ENCODE results near the gene CROCC2.

CROCC2 gene

DNA sequence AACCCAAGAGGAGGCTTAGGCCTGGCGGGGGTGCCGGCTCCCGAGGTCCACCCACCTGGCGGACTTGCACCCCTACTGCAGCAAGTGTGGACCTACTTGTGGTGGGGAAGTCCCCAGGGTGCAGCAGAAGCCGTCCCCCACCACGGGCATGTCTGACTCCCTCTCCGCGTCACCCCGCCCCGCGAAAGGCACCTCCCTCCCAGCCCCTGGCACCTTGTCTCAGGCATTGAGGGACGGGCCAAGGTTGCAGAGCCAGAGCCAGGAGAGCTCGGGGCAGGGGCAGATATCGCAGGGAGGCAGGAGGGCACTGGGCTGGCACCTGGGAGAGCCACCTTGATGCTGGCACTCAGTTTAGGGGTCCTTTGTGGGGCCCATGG is 19.0 kb downstream of the CROCC2 start:
- DNase-seq: no peak

DNA sequence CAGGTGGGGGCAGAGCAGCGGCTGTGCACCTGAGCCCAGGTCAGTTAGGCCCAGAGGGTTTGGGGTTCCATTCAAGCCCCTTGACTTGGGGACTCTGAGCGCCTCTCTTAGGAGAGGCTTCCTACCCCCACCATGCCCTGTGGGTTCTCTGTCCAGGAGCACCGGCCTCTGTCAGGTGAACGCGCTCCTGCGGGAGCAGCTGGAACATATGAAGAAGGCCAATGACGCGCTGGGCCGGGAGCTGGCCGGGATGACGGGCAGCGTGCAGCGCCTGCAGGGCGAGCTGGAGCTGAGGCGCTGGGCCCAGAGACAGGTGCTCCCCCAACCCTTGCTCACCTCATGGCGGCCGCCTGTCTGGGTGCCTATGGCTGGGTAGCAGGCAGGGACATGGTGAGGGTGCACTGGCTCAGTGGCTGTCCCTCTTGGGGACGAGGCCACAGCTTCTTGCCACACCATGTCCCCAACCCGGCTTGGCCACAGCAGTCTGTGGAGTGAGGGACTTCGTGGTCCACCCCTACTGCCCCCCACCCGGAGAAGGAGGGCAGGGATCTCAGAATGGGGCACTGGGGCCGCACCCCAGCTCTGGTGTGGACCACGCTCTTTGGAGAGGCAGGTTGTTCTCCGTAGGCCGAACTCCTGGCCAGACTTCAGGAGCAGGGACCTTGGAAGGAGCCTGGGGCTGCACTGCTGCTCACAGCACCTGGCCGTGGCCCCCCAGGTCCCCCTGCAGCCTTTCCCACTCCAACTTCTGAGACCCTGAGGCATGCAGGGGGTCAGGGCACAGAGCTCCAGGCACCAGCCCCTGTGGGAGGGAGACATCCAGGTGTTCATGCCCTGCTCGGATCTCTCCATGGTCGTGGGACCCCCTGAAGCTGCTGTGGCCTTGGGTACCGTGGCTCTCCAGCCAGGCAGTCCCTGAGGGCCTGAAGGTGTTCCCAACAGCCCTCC is 19.7 kb downstream of the CROCC2 start:
- no peak for DNase-seq

DNA sequence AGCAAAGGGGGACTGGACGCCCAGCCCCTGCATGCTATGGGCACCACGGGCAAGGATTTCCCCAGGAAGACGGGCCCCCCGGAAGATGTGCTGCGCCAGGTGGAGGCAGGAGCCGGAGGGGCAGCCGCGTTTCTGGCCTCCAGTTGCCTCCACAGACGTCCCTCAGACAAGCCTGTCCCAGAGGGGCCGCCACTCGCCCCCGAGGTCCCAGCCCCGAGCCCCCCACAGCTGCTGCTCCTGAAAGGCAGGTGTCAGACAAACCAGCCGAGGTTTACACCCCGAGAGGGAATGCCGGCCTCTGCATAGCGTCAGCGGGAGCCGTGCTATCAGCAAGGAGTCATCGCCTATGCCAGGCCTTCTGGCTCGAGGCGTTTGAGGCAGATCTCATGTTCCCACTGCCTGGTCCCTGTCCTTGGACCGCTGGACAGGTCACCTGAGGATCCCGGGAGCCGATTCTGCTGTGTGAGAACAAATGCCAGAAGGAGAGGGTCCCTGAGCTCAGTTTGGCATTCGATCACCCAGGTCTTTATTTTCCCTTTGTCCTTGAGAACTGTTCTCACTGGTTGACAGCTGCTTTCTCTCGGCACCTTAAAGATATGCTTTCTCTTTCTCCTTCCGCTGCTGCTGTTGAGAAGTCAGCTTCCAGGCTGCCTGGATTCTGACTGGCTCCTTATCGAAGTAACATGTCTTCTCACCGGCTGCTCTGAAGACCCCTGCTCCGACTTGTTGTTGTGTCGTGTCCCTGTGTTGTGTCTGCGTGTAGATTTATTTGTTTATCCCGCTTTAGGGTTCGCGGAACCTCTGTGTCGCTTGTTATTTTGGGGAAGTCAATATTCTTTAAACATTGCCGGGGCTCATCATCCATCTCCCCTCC is 20.6 kb downstream of the CROCC2 start:
- DNase-seq: no peak

DNA sequence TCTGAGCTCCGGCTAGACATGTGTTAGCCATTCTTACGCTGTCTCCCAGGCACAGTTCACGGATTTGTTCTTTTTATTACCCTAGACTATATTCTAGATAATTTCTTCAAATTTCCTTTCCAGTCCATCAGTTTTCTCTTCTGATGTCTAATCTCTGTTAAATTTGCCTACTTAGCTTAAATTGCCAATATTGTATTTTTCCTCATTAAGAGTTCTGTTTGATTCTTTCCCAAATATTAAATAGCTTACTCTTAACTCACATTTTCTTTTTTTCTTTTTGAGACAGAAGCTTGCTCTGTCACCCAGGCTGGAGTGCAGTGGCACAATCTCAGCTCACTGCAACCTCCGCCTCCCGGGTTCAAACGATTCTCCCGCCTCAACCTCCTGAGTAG is 21.2 kb downstream of the CROCC2 start:
- DNase-seq: no peak

DNA sequence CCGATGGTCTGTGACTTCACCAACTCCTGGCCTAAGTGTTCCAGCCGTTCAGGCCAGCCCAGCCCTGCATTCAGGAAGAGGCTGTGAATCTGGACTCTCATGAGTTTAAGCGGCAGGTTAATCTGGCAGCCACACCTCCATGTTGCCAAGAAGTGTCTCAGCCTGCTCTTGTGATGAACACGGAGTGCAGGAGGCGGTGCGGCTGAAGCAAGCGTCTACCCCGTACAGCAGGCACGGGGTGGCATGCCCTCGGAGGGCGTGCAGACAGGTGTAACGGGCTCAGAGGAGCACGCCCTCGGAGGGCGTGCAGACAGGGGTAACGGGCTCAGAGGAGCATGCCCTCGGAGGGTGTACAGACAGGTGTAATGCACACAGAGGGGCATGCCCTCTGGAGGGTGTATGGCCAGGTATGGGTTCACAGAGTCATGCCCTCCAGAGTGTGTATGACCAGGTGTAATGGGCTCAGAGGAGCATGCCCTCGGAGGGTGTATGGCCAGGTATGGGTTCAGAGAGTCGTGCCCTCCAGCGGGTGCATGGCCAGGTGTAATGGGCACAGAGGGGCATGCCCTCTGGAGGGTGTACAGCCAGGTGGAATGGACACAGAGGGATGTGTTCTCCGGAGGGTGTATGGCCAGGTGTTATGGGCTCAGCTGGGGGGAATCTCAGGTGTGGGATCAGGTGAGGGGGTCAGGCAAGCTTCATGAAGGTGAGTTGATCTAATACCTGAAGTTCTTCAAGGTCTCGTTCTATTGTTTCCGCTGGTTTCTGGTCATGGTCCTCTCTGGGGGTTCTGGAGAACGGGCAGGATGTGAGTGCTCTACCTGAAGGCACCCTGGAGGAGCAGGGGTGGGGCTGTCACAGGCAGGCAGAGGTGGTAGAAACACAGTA is 22.6 kb downstream of the CROCC2 start:
- DNase-seq: no peak

DNA sequence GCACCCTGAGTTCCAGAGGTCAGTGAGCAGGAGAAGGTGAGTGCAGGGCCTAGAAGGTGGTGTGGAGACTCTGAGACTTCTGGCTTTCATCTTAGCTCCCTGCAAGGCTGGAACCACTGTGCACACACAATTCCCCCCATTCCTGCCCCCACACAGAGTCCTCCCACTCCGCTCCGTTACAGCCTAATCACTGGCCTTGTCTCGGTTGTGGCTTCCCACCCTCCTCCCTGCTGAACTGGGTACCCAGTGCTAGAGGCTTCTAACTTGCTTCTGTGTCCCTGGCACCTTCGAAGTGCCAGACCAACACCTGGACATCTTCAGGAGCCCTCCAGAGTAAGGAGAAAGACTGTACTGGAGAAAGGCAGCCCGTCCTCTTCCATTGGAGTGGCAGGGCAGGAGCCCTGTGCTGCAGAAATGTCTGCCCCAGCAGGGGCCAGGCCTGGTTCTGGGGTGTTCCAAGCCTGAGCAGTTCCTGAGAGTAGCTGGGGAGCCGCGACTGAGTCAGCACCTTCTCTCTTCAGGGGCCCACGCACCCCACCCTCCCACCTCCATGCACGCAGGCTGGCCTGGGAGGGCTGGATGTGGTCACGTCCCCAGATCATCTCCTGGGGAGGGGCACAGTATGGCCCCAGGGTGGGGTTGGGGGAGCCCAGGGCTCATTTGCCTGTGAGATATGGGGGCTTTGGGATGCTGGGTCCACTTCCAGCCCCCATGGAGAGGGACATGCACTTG is 23.4 kb downstream of the CROCC2 start:
- no peak for DNase-seq

DNA sequence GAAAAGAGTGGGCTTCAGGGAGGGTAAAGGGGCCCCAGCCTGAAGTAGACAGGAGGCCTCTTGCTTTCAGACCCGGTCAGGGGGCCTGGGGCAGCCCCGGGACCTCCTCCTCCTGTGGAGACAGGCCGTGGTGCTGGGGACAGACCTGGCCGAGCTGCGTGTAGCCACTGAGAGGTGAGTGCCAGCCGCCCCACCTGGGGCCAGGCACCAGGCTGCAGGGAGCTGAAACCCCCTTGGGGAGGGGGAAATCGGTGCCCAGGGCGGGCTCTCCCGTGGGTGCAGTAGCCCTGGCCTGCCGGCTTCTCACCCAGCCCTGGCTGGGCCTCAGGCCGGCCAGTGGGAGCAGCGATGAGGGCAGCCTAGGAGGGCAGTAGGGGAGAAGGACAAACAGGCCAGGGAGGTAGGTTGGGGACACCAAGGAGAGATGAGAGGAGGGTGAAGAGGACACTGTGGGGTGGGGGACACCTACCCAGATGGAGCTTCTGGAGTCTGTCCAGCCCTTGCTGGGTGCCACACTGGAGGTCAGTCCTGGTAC is 24.0 kb downstream of the CROCC2 start:
- no peak for DNase-seq

DNA sequence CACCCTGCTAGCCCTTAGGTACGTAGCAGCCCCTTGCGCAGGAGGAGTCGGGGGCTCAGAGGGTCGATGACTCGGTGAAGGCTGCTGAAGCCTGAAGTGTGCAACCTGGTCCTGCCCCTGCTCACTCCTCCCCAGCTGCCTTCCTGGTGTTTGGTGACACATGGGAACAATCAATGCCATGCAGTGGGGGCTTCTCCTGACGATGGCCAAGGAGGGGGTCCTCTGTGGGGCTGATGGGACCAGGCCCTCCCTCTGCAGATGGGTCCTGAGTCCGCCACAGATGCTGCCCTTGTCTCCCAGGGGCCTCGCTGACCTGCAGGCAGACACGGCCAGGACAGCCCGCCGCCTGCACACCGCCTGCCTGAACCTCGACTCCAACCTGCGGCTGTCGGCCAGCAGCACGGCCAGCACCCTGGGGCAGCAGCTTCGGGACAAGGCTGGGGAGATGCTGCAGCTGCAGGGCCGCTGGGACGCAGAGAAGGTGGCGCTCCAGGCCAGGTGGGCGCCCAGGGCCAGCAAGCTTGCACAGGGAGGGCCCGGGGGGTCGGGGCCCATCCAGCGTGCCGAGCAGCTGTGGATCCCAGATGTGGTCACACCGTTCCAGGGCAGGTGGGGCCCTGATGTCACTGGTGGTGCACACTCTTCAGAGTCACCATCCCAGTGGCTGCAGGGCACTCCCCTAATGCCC is 24.6 kb downstream of the CROCC2 start:
- no peak for DNase-seq

DNA sequence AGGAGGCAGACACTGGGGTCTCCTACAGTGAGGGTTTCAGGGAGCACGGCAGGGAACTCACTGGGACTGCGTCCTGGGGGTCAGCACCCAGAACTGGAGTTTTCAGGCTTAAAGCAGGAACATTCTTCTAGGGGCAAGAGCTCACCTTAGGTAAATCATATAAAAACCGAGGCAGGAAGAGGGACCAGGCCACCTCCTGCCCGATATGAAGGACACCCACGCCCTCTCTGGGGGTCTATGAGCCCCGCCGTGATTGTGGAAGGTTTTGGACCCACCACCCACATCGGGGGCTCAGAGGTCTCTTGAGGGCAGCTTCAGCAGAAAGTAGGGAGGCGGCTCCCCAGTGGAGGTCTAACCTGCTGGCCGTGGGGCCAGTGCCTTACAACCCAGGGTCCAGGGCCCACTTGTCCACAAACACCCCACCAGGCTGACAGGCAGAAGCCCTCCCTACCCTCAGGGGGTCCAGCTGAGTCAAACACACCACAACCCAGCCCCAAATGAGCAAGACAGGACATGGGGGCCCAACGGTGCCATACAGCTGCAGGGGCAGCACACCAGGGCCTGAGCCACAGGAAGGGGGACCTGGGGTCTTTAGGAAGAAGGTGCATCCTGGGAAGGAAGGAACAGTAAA is 25.3 kb downstream of the CROCC2 start:
- DNase-seq: no peak

DNA sequence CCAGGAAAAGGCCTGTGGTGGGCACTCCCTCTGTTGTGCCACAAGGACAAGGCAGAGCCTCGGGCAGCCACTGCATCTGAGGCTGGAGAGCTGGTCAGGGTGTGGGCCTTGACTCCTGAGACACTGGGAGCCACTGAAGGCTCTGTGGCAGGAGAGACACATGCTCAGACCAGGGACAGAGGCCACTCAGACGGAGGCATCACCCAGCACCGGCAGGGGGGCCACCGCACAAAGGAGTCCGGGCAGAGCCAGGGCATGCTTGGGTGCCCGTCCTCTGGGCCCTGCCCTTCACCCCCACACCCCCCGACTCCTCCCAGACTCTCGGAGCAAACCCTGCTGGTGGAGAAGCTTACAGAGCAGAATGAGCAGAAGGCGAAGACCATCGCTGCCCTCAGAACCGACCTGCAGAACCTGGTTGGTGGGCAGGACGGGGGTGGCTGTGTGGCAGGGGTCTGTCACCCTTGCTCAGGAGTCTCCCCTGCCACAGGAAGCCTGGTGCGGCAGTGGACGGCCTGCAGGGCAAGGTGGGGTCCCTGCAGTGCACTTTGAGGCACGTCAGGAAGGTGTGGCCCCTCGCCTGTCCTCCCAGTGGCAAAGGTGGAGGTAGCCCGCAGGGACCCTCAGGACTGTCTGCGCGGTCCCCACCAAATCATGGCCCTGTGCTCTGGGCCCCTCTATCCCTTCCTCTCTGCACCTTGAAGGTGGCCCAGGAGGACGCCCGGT is 26.0 kb downstream of the CROCC2 start:
- DNase-seq: no peak

DNA sequence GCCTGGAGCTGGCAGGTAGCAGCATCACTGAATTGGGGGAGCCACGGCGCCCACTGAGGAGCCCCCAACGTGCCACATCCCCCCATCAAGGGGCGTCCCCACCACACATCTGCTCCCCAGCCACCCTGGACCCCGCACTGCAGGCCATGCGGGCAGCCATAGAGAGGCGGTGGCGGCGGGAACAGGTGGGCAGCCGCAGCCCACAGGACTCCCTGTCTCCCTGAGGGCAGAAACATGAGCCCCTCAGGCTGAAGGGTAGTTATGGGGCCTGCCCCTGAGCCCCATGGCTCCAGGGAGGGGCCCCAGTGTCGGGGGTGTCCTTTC is 26.6 kb downstream of the CROCC2 start:
- DNase-seq: no peak

DNA sequence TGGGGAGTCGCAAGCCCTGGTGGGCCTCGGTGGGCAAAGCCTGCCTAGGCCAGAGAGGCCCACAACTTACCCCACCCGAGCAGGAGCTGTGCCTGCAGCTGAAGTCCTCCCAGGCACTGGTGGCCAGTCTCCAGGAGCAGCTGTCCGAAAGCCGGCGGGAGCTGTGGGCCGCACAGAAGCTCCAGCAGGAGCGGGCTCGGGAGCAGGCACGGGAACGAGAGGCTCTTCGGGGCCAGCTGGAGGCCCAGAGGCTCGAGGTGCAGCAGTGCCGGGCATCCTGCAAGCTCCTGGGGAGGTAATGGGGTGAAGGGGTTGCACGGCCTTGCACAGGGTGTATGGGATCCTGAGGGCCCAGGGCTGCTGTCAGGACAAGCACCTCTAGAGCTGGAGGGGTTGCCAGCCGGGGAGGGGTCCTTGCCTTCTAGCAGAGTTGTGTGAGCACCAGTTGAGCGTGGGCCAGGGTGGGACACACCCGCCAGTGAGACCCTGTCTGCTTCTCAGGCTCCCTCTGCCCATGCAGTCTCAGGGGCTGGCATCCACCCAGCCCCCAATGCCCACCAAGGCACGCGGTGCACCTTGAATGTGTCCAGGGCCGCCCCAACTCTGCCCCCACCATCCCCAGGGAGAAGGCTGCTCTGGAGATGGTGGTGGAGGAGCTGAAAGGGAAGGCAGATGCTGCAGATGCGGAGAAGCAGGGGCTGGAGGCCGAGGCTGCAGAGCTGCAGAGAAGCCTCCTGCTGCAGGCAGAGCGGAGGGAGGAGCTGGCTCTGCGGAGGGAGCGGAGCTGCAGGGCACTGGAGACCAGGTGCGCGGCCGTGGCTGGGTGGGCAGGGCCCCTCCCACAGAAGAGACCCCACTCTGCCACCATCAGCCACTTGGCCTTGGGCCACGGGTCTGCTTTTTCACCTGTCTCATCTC is 27.2 kb downstream of the CROCC2 start:
- DNase-seq: no peak

DNA sequence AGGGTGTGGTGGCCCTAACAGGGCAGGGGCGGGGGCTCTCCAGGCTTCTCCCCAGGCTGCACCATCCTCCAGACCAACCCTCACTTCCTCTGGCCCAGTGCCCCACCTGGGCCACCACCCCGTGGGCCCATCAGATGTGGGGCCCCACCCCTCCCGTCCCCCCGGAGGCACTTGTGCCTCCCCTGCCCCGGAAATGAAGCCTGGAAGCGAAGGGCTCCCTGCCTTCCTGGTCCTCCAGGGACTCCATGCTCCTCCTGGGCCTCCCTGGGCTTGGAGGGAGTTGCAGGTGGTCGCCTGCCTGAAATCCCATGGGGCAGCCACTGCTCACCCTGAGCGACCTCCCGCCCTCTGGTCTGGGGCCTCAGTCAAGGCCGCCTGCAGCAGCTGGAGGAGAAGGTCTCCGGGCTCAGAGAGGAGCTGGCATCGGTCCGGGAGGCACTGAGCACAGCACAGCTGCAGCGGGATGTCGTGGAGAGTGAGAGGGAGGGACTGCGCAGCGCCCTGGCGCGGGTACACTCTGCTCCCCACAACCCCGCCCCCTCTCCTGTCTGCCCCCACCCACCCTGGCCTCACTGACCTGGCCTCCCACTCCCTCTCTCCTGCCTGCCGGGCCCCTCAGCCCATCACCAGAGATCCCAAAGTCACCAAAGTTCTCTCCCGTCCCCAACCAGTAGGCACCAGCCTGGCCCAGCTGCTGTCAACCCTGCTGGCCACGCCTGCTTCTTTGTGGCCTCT is 28.0 kb downstream of the CROCC2 start:
- no peak for DNase-seq

DNA sequence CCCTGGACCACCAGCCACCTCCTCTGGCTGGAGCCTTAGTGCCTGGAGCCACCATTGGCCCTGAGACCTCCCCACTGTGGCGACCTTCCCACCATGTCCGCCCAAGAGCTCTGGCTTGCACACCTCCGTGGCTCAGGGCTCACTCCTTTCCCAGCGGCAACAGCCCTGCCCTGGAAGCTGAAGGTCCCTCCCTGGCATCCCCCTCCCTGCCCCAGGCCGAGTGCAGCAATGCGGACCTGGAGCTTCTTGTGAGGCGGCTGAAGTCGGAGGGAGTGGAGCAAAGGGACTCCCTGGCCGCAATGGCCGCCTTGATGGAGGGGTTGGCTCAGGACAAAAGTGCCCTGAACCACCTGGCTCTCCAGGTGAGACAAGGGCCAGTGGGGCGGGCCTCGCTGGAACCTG is 28.6 kb downstream of the CROCC2 start:
- DNase-seq: no peak

DNA sequence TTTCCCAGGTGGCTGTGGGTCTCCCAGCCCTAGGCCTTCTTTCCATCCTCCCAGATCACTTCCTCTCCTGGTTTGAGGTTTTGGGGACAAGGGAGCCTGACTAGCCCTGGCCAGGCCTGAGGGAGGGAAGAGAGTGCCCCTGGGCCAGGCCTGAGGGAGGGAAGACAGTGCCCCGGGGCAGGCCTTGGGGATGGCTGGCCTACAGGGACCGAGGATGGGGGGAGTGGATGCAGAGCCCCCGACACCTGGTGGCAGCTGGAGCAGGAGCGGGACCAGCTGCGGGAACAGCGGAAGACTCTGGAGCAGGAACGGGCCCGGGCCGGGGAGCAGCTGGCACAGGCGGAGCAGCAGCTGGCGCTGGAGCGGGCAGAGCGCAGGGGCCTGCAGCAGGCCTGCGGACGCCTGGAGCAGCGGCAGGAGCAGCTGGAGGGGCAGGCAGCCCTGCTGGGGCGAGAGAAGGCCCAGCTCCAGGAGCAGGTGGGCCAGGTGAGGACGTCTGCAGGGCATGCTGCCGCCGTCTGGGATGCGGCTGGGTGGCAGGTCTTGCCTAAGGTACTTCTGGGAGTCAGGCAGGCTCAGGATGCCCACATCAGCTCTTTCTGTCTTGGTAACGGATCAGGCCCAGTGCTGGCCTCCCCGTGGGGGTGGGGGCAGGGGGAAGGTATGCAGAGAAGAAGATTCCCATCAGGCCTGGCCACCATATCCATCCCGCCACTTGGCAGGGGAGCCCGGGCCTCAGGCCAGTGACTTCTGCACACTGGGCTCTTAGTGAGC is 29.2 kb downstream of the CROCC2 start:
- DNase-seq: no peak

DNA sequence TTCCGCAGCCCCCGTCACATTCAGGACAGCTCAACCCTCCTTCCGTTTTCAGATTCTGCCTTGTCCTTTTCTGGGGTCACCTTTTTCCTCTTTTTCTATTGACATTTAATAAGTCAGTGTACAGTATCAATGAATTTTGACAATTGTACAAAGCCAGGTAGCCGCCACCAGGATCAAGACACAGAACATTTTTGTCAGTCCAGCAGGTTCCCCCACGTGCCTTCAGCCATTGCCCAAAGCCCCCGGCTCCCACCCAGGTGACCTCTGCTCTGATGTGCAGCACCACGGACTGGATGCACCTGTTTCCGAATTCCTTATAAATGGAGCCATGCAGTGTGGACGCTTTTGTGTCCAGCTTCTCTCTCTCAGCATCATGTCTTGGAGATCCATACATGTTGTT is 30.0 kb downstream of the CROCC2 start:
- no peak for DNase-seq

DNA sequence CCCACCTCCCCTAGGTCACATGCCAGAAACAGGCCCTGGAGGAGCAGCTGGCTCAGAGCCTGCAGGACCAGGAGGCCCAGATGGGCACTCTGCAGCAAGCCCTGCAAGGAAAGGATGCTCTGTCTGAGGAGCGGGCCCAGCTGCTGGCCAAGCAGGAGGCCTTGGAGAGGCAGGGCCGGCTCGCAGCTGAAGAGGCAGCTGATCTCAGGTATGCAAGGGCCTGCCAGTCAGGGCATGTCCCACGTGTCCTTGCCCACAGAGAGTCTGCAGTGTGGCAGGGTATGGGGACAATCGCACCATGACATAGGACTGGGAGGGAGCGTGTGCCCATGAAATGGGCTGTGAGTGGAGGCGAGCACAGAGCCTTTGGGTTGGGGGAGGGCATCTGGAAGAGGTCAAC is 39.9 kb downstream of the CROCC2 start:
- no peak for DNase-seq

DNA sequence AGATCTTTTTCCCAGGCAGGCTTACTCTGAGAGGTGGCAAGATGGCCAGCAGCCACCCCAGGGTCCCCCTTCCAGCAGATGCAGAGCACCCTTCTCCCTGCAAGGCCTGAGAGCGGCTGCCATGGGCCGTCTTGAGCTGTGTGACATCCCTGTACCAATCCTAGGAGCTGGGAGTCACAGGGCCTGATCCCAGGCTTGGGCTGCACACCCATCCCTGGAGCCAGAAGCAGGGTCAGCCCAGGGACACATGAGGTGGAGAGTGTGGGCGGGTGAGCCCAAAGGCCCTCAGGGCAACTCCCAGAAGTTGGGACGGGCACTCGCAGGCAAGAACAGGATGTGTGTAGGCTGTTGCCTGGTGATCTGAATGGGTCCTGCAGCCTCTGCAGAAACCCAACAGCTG is 40.5 kb downstream of the CROCC2 start:
- DNase-seq: no peak
